ENCODE data around the gene PHF12. TPM values are rescaled to one million over a fixed set of nuclear protein-coding genes. Genes with fewer than 3 reads are reported as not detected.

PHF12 gene
- total and polyA plus RNA-seq, 2 of the 13 experiments (the other 11 are each of a cell fraction or from before 2014, with no cell fraction given) = 9.8 to 17.1 TPM

GRCh38 chr17:28896884-28897768, 54.2 kb downstream of the PHF12 start, which contains the start of gene FLOT2 (continued):
- TF ChIP-seq PCBP2 (optimal IDR thresholded peaks at IDR 0.05; ENCODE audit: low read depth, low read length, poor library complexity, severe bottlenecking) (no peak), ARNTL (CRISPR knock-in tag; IDR thresholded peaks at IDR 0.05) (0 out of 2 replicates have a peak, but pooled peaks have one; percentile 27), ZNF280B (CRISPR knock-in tag; IDR thresholded peaks at IDR 0.05; ENCODE audit: borderline replicate concordance) (peak; percentile 19; the same call in 1 of the 2 replicates), ZNF468 (CRISPR knock-in tag; IDR thresholded peaks at IDR 0.05) (peak; percentile 63; the same call in 1 of the 2 replicates), TBP (CRISPR knock-in tag; IDR thresholded peaks at IDR 0.05) (no peak), HDAC1 (CRISPR knock-in tag; IDR thresholded peaks at IDR 0.05) (peak; percentile 78), CEBPZ (IDR thresholded peaks at IDR 0.05; ENCODE audit: low read length) (no peak), JUN (CRISPR knock-in tag; IDR thresholded peaks at IDR 0.05) (0 out of 2 replicates have a peak, but pooled peaks have one; percentile 22), ZNF431 (CRISPR knock-in tag; IDR thresholded peaks at IDR 0.05; ENCODE audit: borderline replicate concordance, low read depth) (0 out of 2 replicates have a peak, but pooled peaks have one; percentile 58), BRCA1 (CRISPR knock-in tag; IDR thresholded peaks at IDR 0.05) (0 out of 2 replicates have a peak, but pooled peaks have one; percentile 13), HDAC6 (IDR thresholded peaks at IDR 0.05; ENCODE audit: low read depth, low read length) (no peak), GMEB1 (CRISPR knock-in tag; IDR thresholded peaks at IDR 0.05; ENCODE audit: borderline replicate concordance) (peak; percentile 54; the same call in 1 of the 2 replicates), ZBTB25 (CRISPR knock-in tag; IDR thresholded peaks at IDR 0.05) (0 out of 2 replicates have a peak, but pooled peaks have one; percentile 24), ERF (CRISPR knock-in tag; IDR thresholded peaks at IDR 0.05) (peak; percentile 15), GLI4 (CRISPR knock-in tag; IDR thresholded peaks at IDR 0.05; ENCODE audit: borderline replicate concordance) (peak; percentile 30; the same call in 1 of the 2 replicates), ZNF740 (CRISPR knock-in tag; IDR thresholded peaks at IDR 0.05) (0 out of 2 replicates have a peak, but pooled peaks have one; percentile 18), KDM3A (CRISPR knock-in tag; IDR thresholded peaks at IDR 0.05; ENCODE audit: low read depth) (0 out of 2 replicates have a peak, but pooled peaks have one; percentile 60), DDIT3 (CRISPR knock-in tag; IDR thresholded peaks at IDR 0.05) (no peak), KAT7 (CRISPR knock-in tag; IDR thresholded peaks at IDR 0.05; ENCODE audit: borderline replicate concordance) (0 out of 2 replicates have a peak, but pooled peaks have one; percentile 27)
